Neural progenitor cell (in vitro differentiated cells): Measurements from ENCODE around the gene ETFA.

Experiments used
- EZH2 ChIP-seq: fragments of 200-600 bp; sonication (generic); IDR thresholded peaks from 2 replicates; pipeline ENCODE4 v1.6.1; 2017; ENCODE audit warnings: antibody characterized with exemption, mild to moderate bottlenecking, moderate library complexity
- TF ChIP-seq, protein P1 (sequence below): fragments of 200-600 bp; sonication (generic); IDR thresholded peaks from 2 replicates; pipeline ENCODE4 v1.5.1; 2017; ENCODE audit warnings: antibody characterized with exemption, mild to moderate bottlenecking

GRCh38 chr15:76310475-76311099 lies 682 bp downstream of the ETFA start:
- TF ChIP-seq EZH2 = no peak
- TF ChIP-seq, protein P1, sequence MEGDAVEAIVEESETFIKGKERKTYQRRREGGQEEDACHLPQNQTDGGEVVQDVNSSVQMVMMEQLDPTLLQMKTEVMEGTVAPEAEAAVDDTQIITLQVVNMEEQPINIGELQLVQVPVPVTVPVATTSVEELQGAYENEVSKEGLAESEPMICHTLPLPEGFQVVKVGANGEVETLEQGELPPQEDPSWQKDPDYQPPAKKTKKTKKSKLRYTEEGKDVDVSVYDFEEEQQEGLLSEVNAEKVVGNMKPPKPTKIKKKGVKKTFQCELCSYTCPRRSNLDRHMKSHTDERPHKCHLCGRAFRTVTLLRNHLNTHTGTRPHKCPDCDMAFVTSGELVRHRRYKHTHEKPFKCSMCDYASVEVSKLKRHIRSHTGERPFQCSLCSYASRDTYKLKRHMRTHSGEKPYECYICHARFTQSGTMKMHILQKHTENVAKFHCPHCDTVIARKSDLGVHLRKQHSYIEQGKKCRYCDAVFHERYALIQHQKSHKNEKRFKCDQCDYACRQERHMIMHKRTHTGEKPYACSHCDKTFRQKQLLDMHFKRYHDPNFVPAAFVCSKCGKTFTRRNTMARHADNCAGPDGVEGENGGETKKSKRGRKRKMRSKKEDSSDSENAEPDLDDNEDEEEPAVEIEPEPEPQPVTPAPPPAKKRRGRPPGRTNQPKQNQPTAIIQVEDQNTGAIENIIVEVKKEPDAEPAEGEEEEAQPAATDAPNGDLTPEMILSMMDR = no peak
